Testis (tissue), 3 donors: ENCODE data around the gene SUCNR1. TPM values are rescaled to one million over a fixed set of nuclear protein-coding genes. Genes with fewer than 3 reads are reported as not detected.
"Not testable (repeated sequence)": the region's sequence is repeated elsewhere in the genome, so short reads cannot be mapped to it uniquely, and the experiment has no call there.

Experiments
- DNase-seq: peaks from one replicate; pipeline ENCODE4 v3.0.0-alpha.2; 2019
- H3K27ac ChIP-seq, 2 donors: fragments of 200-600 bp; sonication (generic); one replicate each; pipeline ENCODE4 v1.5.1; 2019
- H3K27me3 ChIP-seq: fragments of 200-600 bp; sonication (generic); one replicate; pipeline ENCODE4 v1.5.1; 2019
- H3K36me3 ChIP-seq: fragments of 200-600 bp; sonication (generic); one replicate; pipeline ENCODE4 v1.5.1; 2017; ENCODE audit warnings: low read depth; ENCODE audit errors: missing control alignments
- H3K4me1 ChIP-seq: fragments of 200-600 bp; sonication (generic); one replicate; pipeline ENCODE4 v1.5.1; 2019
- H3K4me3 ChIP-seq, 2 donors: fragments of 200-600 bp; sonication (generic); one replicate each; pipeline ENCODE4 v1.5.1; 2017 to 2019
- H3K9me3 ChIP-seq: fragments of 200-600 bp; sonication (generic); one replicate; pipeline ENCODE4 v1.5.1; 2017
- POLR2A ChIP-seq: fragments of 450-650 bp; IDR thresholded peaks from one replicate; pipeline ENCODE4 v1.6.1; 2017; ENCODE audit warnings: antibody characterized with exemption, mild to moderate bottlenecking, moderate library complexity
- WGBS, 2 donors: methylation state at CpG; one replicate each; pipeline ENCODE4 v1.1.5; 2018; 5-methylcytosine and 5-hydroxymethylcytosine counted together
- intact Hi-C: fragments of 100-400 bp; cut with DNase I; formaldehyde crosslinking; loops from one replicate; pipeline ENCODE4 v1.15.1; 2023; ENCODE audit warnings: low total_unique reads
- polyA plus RNA-seq: library from polyadenylated mRNA; stranded (reverse); fragments of 350-450 nt; fragmentation: Illumina TruSeq; extraction: RNeasy Lipid Tissue Mini Kit (QIAGEN cat#74804); gene quantifications from one replicate; pipeline ENCODE4 v1.2.3, GENCODE V29; 2014; ENCODE audit warnings: low read depth, low replicate concordance; ENCODE audit not compliant: insufficient read depth
- total RNA-seq, 2 donors: library from RNA; depleted of rRNA; stranded (reverse); fragments of >200 nt; gene quantifications; one replicate each; pipeline ENCODE4 v1.2.3, GENCODE V29; 2016
- TF ChIP-seq, protein P1 (sequence below), 3 experiments: fragments of 450-650 bp in 2 of 3; fragments of 200-600 bp in 1 of 3; sonication (generic) in 1 of 3; IDR thresholded peaks; one replicate each; pipeline ENCODE4 v1.5.1; 2016 to 2019; ENCODE audit warnings: antibody characterized with exemption in 3 of 3, mild to moderate bottlenecking in 2 of 3, moderate library complexity in 1 of 3

SUCNR1 gene
- total and polyA plus RNA-seq, 3 donors from 2014 or later, result 0.06 to 0.42 TPM; not detected in 1

DNA sequence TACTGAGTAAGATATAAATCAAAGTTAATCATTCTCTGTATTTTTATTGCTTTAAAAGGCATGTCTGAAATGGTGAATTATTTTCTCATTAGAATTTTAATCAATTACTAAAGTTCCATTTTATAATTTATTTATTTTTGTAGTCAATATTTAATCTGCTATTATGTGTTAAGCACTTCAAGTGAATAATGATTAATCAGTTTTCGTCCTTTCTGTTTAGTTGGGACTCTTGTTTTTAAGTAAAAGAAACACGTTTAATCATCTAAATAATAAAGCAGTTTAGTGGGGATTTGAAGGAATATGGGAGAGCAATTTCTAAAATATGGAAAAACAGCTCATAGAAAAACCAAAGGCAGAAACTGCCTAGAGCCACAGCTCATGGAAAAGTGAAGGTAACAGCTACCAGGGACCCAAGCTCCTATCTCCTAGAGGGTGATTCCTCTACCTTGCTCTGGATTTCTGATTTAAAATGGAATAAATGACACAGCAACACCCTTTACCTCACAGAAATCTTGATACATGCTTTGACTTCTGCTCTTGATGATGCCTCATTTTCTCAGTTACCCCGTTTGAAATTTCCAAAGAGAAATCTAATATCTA lies 28.0 kb upstream of the SUCNR1 start:
- WGBS, 2 donors, result 71 to 73% methylated on average over 3 of the region's 3 CpGs
- H3K9me3 ChIP-seq, result no peaks in the 10 kb centered on the region
- H3K4me3 ChIP-seq, result no peak overlapping the region
- no peak for DNase-seq
- no peaks in the 10 kb centered on the region for H3K4me1 ChIP-seq
- H3K27ac ChIP-seq, result no peak overlapping the region
- intact Hi-C loops, result loop anchor here (10.0 kb wide), 1 partner anchor 69 kb away; no protein-coding TSS in a partner anchor
- no peaks in the 10 kb centered on the region for H3K36me3 ChIP-seq
- H3K27me3 ChIP-seq, result no peaks in the 10 kb centered on the region
- TF ChIP-seq, protein P1, sequence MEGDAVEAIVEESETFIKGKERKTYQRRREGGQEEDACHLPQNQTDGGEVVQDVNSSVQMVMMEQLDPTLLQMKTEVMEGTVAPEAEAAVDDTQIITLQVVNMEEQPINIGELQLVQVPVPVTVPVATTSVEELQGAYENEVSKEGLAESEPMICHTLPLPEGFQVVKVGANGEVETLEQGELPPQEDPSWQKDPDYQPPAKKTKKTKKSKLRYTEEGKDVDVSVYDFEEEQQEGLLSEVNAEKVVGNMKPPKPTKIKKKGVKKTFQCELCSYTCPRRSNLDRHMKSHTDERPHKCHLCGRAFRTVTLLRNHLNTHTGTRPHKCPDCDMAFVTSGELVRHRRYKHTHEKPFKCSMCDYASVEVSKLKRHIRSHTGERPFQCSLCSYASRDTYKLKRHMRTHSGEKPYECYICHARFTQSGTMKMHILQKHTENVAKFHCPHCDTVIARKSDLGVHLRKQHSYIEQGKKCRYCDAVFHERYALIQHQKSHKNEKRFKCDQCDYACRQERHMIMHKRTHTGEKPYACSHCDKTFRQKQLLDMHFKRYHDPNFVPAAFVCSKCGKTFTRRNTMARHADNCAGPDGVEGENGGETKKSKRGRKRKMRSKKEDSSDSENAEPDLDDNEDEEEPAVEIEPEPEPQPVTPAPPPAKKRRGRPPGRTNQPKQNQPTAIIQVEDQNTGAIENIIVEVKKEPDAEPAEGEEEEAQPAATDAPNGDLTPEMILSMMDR (IDR thresholded peaks at IDR 0.05), result no peak
- no peak for TF ChIP-seq POLR2A

DNA sequence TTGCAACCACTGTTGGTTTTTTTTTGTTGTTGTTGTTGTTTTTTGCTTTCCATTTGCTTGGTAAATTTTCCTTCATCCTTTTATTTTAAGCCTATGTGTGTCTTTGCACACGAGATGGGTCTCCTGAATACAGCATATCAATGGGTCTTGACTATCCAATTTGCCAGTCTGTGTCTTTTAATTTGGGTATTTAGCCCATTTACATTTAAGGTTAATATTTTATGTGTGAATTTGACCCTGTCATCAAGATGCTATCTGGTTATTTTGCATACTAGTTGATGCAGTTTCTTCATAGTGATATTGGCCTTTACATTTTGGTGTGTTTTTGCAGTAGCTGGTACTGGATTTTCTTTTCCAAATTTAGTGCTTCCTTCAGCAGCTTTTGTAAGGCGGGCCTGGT lies 23.4 kb upstream of the SUCNR1 start:
- H3K9me3 ChIP-seq, intact Hi-C loops, H3K36me3 ChIP-seq, H3K27me3 ChIP-seq, DNase-seq, H3K27ac ChIP-seq, H3K4me3 ChIP-seq, H3K4me1 ChIP-seq: not testable (repeated sequence)
- WGBS, 2 donors, result 93 to 98% methylated on average over 2 of the region's 2 CpGs

DNA sequence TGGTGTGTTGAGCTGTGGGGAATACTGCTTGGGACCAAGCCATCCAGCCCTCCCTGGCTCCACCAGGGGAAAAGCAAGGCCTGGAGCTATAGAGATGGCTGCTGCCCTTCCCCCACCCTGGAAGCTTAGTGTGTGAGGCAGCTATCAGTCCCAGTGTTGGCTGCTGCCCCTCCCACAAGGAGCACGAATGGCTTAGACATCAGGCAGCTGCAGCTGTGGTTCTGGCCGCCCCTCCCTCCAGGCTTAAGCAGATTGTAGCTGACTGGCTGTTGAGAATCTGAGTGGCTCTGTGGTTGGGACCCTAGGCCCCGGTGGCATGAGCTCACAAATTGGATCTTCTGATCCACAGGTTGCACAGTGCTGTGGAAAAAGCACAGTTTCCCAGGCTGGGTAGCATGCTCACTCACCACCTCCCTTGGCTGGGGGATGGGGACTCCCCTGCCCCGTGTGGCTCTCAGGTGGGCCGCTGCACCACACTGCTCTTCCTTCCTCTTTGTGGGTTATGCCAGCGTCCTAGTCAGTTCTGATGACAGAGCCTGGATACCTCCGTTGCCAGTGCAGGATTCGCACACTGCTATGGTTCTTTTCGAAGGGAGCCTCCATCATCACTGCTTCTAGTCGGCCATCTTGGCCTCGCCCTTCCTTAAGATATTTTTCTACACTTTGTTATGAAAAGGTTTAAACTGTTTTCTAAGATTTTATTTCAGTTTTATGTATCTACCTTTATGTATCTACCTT lies 21.2 kb upstream of the SUCNR1 start:
- Histone ChIP-seq H3K4me1 (no peaks in the 10 kb centered on the region), H3K27ac (no peak overlapping the region), H3K36me3 (no peaks in the 10 kb centered on the region), H3K4me3 (no peak overlapping the region), H3K27me3 (no peaks in the 10 kb centered on the region), H3K9me3 (no peaks in the 10 kb centered on the region)
- TF ChIP-seq, protein P1 (IDR thresholded peaks at IDR 0.05), result no peak
- TF ChIP-seq POLR2A, result no peak
- 79 to 81% methylated on average over 9 to 11 of the region's 11 CpGs for WGBS, 2 donors
- DNase-seq, result no peak
- intact Hi-C loops, result no loop called here

DNA sequence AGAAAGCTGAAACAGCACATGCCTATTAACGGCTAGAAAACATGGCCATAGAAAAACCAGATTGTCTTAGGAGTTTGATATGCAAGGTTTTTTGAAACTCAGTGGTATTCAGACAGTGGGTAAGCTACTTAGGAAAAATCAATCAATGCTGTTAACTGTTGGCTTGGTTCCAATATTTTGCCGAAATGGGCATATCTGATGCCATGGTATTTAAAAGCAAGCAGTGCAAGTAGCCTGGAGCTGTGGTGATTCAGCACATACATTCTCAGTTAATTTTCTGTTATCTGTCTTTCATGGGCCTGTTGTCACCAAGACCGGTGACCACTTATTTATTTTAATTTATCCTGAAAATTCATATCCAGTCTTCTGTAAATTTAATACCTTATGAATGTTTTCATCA lies 17.3 kb upstream of the SUCNR1 start:
- 85 to 96% methylated on average over 3 of the region's 3 CpGs for WGBS, 2 donors
- no peak overlapping the region for H3K27ac ChIP-seq
- H3K27me3 ChIP-seq, result no peaks in the 10 kb centered on the region
- no peak for DNase-seq
- H3K36me3 ChIP-seq, result no peaks in the 10 kb centered on the region
- intact Hi-C loops, result no loop called here
- no peak overlapping the region for H3K4me3 ChIP-seq
- H3K4me1 ChIP-seq, result no peaks in the 10 kb centered on the region
- no peaks in the 10 kb centered on the region for H3K9me3 ChIP-seq
- no peak for TF ChIP-seq POLR2A
- TF ChIP-seq, protein P1 (IDR thresholded peaks at IDR 0.05), result no peak

DNA sequence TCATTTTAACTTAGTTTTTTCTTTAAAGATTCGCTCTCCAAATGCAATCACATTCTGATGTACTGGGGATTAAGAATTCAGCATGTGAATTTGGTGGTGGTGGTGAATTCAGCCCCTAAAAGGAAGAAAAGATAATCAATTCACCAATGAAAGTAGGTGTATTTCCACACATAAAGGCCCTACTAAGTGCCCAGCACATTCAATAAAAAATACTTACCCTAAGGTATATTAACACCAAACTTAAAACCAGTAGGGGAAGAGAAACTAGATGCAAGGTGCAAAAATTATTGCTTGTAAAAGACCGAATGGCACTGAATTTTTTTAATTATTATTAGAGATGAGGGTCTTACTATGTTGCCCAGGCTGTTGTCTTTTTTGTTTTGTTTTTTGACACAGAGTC lies 16.8 kb upstream of the SUCNR1 start:
- Histone ChIP-seq H3K27me3 (no peaks in the 10 kb centered on the region), H3K4me1 (no peaks in the 10 kb centered on the region), H3K4me3 (no peak overlapping the region), H3K27ac (no peak overlapping the region), H3K9me3 (no peaks in the 10 kb centered on the region), H3K36me3 (no peaks in the 10 kb centered on the region)
- 87 to 96% methylated on average over 2 of the region's 2 CpGs for WGBS, 2 donors
- intact Hi-C loops, result no loop called here
- TF ChIP-seq POLR2A, result no peak
- TF ChIP-seq, protein P1 (IDR thresholded peaks at IDR 0.05), result no peak
- no peak for DNase-seq
